Endodermal cell (in vitro differentiated cells): ENCODE results near the gene VPS39. TPM values are rescaled to one million over a fixed set of nuclear protein-coding genes. Genes with fewer than 3 reads are reported as not detected.

ENCODE experiments used
- DNase-seq: peaks from one replicate; pipeline ENCODE4 v3.0.0-alpha.2; 2017
- H3K27ac ChIP-seq: 2 replicates; pipeline ENCODE4 v1.5.1; 2013; ENCODE audit warnings: mild to moderate bottlenecking, low read depth, low read length, moderate library complexity
- H3K27me3 ChIP-seq: 2 replicates; pipeline ENCODE4 v1.6.1; 2013; ENCODE audit warnings: mild to moderate bottlenecking, low read length, moderate library complexity; ENCODE audit not compliant: insufficient read depth, control insufficient read depth, poor library complexity, severe bottlenecking
- H3K36me3 ChIP-seq: 2 replicates; pipeline ENCODE4 v1.7.0; 2013; ENCODE audit warnings: mild to moderate bottlenecking, low read length, moderate library complexity; ENCODE audit not compliant: control insufficient read depth, insufficient read depth
- H3K4me1 ChIP-seq: one replicate; pipeline ENCODE4 v1.7.0; 2013; ENCODE audit warnings: low read length; ENCODE audit not compliant: control insufficient read depth, insufficient read depth
- H3K4me3 ChIP-seq: 2 replicates; pipeline ENCODE4 v1.5.1; 2013; ENCODE audit warnings: mild to moderate bottlenecking, low read length, moderate library complexity
- H3K9ac ChIP-seq: 2 replicates; pipeline ENCODE4 v1.6.1; 2013; ENCODE audit warnings: mild to moderate bottlenecking, low read length, moderate library complexity; ENCODE audit not compliant: poor library complexity, severe bottlenecking; ENCODE audit errors: extremely low read depth
- H3K9me3 ChIP-seq: 2 replicates; pipeline ENCODE4 v1.6.1; 2013; ENCODE audit warnings: mild to moderate bottlenecking, low read length, moderate library complexity; ENCODE audit not compliant: control insufficient read depth
- H3K27ac Mint-ChIP-seq: 2 replicates; pipeline ENCODE4 v1.8.0; 2020; ENCODE audit warnings: mixed read lengths
- H3K27me3 Mint-ChIP-seq: 2 replicates; pipeline ENCODE4 v1.8.0; 2021; ENCODE audit warnings: mild to moderate bottlenecking, mixed read lengths; ENCODE audit not compliant: insufficient read depth
- H3K36me3 Mint-ChIP-seq: 2 replicates; pipeline ENCODE4 v1.8.0; 2020; ENCODE audit warnings: low read depth, mixed read lengths
- H3K4me1 Mint-ChIP-seq: 2 replicates; pipeline ENCODE4 v1.8.0; 2020; ENCODE audit warnings: mixed read lengths
- H3K4me3 Mint-ChIP-seq: 2 replicates; pipeline ENCODE4 v1.8.0; 2020; ENCODE audit warnings: mild to moderate bottlenecking, moderate library complexity, mixed read lengths
- H3K9me3 Mint-ChIP-seq: 2 replicates; pipeline ENCODE4 v1.8.0; 2020; ENCODE audit warnings: mild to moderate bottlenecking, mixed read lengths
- WGBS, 2 experiments: methylation state at CpG; one replicate each; pipeline versions ENCODE4 v1.1.5 to v1.1.7; 2013; ENCODE audit warnings: missing lambda C conversion rate in 2 of 2, mixed read lengths in 1 of 2; ENCODE audit not compliant: insufficient coverage in 1 of 2, insufficient read length in 1 of 2; 5-methylcytosine and 5-hydroxymethylcytosine counted together
- total RNA-seq, 2 donors: library from RNA; stranded (reverse); fragmentation: NEBNext Ultra II Directional in 1 of 2; extraction: Animal tissue kit (Norgen Biotek cat#: 25700) in 1 of 2; gene quantifications; 2 replicates in 1 of 2; 3 replicates in 1 of 2; pipeline ENCODE4 v1.2.1, GENCODE V29; 2021
- TF ChIP-seq, protein P1 (sequence below): fragments of 200-600 bp; sonication (generic); conservative IDR thresholded peaks from 2 replicates; pipeline ENCODE4 v1.5.0; 2021; ENCODE audit warnings: antibody characterized with exemption, mild to moderate bottlenecking

Gene VPS39
- total RNA-seq, 2 donors from 2014 or later, result 60.4 to 69.8 TPM

DNA sequence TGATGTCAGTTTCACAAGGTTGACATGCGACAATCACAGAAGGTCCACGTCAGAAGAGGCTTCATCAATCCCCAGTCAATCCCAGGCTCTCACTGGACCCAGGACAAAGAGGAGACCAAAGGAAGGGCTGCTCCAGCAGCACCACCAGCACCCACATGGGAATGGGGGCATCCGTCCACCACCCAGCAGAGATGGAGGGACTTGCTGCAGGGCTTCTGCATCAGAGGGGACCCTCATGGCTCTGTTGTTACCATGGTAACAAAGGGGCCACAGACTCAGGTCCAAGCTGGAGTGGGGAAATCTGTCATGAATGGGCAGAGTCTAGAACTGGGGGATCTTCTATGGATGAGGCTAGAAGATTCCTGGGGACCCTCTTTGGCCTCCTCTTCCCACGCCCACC is 64.7 kb downstream of the VPS39 start:
- H3K27me3 ChIP-seq, result no peaks in the 10 kb centered on the region
- Mint-ChIP-seq H3K4me3 (no peak overlapping the region), H3K4me1 (peaks cover 15% of the 10 kb centered on the region), H3K27ac (no peak overlapping the region), H3K9me3 (peaks cover 18% of the 10 kb centered on the region), H3K36me3 (no peaks in the 10 kb centered on the region), H3K27me3 (peaks cover 13% of the 10 kb centered on the region)
- no peak overlapping the region for H3K27ac ChIP-seq
- WGBS, 2 experiments, result 90 to 92% methylated on average over 2 to 4 of the region's 4 CpGs
- TF ChIP-seq, protein P1, sequence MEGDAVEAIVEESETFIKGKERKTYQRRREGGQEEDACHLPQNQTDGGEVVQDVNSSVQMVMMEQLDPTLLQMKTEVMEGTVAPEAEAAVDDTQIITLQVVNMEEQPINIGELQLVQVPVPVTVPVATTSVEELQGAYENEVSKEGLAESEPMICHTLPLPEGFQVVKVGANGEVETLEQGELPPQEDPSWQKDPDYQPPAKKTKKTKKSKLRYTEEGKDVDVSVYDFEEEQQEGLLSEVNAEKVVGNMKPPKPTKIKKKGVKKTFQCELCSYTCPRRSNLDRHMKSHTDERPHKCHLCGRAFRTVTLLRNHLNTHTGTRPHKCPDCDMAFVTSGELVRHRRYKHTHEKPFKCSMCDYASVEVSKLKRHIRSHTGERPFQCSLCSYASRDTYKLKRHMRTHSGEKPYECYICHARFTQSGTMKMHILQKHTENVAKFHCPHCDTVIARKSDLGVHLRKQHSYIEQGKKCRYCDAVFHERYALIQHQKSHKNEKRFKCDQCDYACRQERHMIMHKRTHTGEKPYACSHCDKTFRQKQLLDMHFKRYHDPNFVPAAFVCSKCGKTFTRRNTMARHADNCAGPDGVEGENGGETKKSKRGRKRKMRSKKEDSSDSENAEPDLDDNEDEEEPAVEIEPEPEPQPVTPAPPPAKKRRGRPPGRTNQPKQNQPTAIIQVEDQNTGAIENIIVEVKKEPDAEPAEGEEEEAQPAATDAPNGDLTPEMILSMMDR, result no peak
- H3K9ac ChIP-seq, result no peak overlapping the region
- H3K4me3 ChIP-seq, result no peak overlapping the region
- peaks cover 18% of the 10 kb centered on the region for H3K9me3 ChIP-seq
- no peak for DNase-seq
- peaks cover 5% of the 10 kb centered on the region for H3K4me1 ChIP-seq
- no peaks in the 10 kb centered on the region for H3K36me3 ChIP-seq

DNA sequence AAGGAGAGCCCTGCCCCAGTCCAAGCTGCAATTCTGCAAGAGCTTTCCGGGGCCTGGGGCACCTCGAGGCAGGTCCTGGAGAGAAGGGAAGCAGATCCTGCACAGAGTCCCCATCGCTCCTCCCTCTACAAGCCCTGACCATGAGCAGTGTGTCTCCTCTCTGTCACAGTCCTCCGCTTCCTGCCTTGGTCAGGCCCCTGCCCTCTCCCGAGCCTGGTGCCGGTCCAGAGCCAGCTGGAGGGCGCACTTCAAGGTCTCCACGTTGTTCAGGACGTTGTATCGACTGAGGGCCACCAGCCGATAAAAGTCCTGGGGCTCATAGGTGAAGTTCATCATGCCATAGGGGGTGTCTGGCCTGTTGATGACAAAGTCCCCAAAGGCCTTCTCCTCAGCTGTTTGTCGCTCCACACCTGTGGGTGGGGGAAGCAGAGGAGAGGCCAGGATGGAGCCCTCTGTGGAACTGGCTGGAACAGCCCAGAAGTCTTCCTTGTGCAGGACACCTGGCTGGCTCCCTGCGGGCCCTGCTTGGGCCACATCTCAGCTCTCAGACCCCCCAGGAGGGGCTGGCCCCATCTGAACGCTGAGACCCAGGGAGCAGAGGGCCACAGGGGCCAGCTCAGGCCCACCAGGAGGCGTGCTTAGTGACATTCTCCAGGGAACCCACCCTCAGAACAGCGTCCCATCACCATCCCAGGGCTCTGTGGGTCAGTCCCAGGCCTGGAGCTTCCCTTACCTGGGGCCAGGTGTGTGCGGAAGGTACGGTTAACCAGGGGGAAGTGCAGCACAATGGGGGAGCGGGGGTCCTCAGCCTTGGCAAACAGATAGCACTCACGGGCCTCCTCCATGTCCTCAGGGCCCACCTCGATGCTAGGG is 66.1 kb downstream of the VPS39 start:
- H3K9me3 ChIP-seq, result peaks cover 24% of the 10 kb centered on the region
- 81 to 82% methylated on average over 6 to 21 of the region's 21 CpGs for WGBS, 2 experiments
- H3K4me3 ChIP-seq, result no peak overlapping the region
- no peak overlapping the region for H3K9ac ChIP-seq
- no peak overlapping the region for H3K27ac ChIP-seq
- no peaks in the 10 kb centered on the region for H3K36me3 Mint-ChIP-seq
- no peak for DNase-seq
- H3K4me3 Mint-ChIP-seq, result no peak overlapping the region
- no peak overlapping the region for H3K27ac Mint-ChIP-seq
- no peaks in the 10 kb centered on the region for H3K27me3 ChIP-seq
- peaks cover 5% of the 10 kb centered on the region for H3K4me1 ChIP-seq
- H3K36me3 ChIP-seq, result no peaks in the 10 kb centered on the region
- peaks cover 23% of the 10 kb centered on the region for H3K9me3 Mint-ChIP-seq
- TF ChIP-seq, protein P1, result no peak
- H3K27me3 Mint-ChIP-seq, result peaks cover 13% of the 10 kb centered on the region
- H3K4me1 Mint-ChIP-seq, result peaks cover 14% of the 10 kb centered on the region

DNA sequence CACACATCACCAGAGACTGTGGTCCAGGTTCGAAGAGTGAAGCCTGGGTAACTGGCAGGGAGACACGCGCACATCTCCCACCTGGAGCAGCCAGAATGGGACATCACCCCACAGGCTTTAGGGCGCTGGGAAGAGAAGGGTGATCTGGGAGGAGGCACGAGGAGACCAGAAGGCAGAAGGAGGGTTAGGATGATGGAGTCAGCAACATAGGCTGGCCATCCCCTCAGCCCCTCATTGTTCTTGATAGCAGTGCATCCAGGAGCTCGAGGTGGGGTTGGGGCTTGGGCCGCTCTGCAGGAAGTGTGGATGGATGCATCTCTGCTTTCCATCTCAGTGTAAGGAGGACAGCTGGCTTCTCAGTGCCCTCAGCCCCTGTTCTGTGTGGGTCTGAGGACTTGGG is 66.9 kb downstream of the VPS39 start:
- H3K27me3 Mint-ChIP-seq, result peaks cover 13% of the 10 kb centered on the region
- no peak overlapping the region for H3K27ac Mint-ChIP-seq

More for the DNA sequence above, 66.9 kb downstream of the VPS39 start:
- Histone ChIP-seq H3K27me3 (no peaks in the 10 kb centered on the region), H3K4me3 (no peak overlapping the region), H3K27ac (no peak overlapping the region), H3K36me3 (no peaks in the 10 kb centered on the region), H3K4me1 (peaks cover 5% of the 10 kb centered on the region), H3K9ac (no peak overlapping the region), H3K9me3 (peaks cover 24% of the 10 kb centered on the region)
- TF ChIP-seq, protein P1, result no peak
- H3K4me1 Mint-ChIP-seq, result peaks cover 14% of the 10 kb centered on the region
- no peak overlapping the region for H3K4me3 Mint-ChIP-seq
- no peaks in the 10 kb centered on the region for H3K36me3 Mint-ChIP-seq
- no peak for DNase-seq
- WGBS, 2 experiments, result 69 to 92% methylated on average over 2 to 7 of the region's 7 CpGs
- H3K9me3 Mint-ChIP-seq, result peaks cover 23% of the 10 kb centered on the region
